NAMALWA (cell line): ENCODE data around the gene APCDD1.
A peak's percentile ranks its signal among the peaks of the same experiment; 100 is the strongest.
"Not testable (repeated sequence)": the region's sequence is repeated elsewhere in the genome, so short reads cannot be mapped to it uniquely, and the experiment has no call there.

ENCODE experiments used
- DNase-seq: peaks from one replicate; pipeline ENCODE4 v3.0.0-alpha.2; 2015; ENCODE audit warnings: low spot score

Gene APCDD1

DNA sequence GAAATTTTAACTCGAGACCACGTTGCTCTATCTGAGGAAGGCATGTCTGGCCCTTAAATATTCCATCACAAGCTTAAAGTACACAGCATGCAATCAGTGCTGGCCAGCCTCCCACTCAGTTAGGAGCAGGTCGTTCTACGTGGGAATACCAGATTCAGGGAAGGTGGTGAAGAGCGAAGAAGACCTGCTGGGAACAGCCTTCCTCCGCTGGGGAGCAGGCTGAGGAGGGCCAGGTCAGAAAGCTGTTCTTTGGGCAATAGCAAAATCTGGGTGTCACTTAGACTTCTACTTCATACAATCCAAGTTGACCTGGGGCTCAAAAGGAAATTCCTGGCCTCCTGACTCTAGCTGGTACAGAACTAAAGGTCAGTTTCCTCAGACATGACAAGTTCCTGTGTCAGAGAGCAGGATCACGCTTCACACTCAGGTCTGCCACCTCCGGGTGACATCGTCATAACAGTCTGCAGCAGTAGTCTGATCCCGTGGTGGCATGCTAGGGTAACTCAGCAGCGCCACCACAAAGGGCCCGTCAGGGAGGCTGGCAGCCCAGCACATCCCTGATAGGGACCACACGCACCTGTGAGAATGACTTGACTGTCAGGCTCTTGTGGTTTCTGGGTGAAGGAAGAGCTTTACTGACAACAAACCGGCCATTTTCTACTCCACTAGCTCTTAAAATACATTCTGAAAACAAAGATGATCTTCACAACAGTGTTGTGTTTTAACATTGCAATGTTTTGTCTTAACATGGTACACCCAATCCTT is 36.1 kb downstream of the APCDD1 start:
- DNase-seq = peak; percentile 95

GRCh38 chr18:10495936-10496335 is 41.5 kb downstream of the APCDD1 start:
- no peak for DNase-seq

DNA sequence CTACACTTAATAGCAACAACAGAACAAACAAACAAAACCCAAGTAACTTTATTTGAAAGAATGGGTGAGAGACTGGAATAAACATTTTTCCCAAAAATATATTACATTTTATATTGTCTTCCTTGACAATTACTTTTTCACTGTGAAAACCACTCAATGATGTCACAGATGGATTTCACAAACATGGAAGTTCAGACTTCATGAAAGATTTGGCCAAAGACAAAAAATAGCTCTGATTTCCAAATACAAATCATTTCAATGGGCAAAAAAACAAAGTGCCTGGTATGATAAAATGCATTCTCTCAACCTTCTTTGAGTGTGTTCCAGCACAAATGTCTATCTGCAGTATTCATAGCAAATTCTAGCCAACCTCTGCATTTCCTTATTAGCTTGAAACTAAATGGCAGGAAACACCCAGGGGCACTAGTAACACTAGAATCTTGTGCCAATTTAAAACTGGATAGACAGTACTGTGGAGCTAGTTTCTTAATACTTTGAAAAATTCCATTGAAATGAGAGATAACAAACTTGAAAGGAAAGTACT is 42.8 kb downstream of the APCDD1 start:
- DNase-seq = no peak

- no peak for DNase-seq
These were observed 44.8 kb downstream of the APCDD1 start for GRCh38 chr18:10499230-10499629.

DNA sequence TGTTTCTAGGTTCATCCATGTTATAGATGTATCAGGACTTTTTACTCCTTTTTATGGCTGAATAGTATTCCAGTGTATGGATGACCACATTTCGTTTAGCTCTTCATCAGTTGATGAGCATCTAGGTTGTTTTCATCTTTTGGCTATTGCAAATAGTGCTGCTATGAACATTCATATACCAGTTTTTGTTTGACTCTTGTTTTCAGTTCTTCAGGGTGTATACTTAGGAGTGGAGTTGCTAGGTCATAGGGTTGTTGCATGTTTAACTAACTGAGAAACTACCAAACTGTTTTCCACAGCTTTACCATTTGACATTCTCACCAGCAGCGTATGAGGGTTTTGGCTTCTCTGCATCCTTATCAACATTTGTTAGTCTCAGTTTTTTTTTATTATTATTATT is 45.6 kb downstream of the APCDD1 start:
- no peak for DNase-seq

GRCh38 chr18:10504723-10505122 is 50.3 kb downstream of the APCDD1 start:
- no peak for DNase-seq

- DNase-seq = not testable (repeated sequence)
These were observed 51.5 kb downstream of the APCDD1 start for GRCh38 chr18:10505892-10506291.

DNA sequence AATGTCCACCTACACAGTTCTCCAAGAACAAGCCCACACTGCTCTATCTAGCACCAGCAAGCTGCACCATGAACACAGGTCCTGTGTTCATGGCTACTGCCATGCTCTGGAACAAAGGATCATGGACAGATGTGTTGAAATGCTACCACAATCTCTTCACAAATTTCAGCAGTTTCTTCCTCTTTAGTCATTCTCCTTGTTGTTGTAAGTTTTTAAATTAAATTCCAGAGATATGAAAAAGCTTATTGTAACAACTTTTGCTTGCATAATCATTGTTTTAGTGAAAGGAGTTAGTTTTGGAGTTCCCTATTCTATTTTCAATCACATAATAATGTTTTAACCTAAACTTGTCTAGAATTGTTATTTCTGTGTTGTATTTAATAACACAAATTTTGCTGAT is 54.2 kb downstream of the APCDD1 start:
- DNase-seq = no peak

DNA sequence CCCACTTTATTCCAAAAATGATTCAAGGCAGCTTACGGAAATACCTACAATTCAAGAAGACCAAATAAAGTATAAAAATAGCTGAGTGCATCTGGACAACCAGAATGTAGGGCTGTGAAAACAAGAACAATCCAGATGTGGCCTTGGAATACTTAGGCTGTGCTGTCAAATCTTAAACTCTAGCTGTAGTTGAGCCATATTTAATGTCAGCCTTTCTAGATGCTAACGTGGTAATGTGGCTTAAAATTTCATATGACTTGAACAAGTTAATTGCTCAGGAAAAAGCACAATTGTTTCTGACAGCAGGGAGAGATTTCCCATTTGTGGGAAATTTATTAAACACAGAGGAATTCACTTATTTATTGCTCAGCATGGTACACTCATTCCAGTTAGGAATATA is 56.8 kb downstream of the APCDD1 start:
- no peak for DNase-seq

- DNase-seq = no peak
These were observed 59.6 kb downstream of the APCDD1 start for GRCh38 chr18:10514082-10514481.

DNA sequence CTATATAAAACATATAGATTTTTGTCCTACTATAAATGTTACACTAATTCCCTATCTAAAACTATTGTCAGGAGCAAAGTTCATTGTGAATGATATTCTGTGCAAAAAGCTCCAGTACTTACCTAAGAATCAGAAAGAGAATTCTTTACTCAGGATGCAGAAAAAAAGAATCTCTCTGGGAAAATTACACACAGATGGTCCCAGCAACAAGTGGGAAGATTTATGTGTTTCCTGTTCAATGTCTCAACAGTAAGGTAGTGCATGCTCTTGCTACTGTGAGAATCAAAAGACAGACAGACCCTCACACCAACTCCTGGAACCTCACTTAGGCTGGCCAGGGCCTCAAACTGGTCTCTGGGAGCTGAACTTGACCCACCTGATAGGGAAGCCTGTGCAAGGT is 60.2 kb downstream of the APCDD1 start:
- DNase-seq = no peak

DNA sequence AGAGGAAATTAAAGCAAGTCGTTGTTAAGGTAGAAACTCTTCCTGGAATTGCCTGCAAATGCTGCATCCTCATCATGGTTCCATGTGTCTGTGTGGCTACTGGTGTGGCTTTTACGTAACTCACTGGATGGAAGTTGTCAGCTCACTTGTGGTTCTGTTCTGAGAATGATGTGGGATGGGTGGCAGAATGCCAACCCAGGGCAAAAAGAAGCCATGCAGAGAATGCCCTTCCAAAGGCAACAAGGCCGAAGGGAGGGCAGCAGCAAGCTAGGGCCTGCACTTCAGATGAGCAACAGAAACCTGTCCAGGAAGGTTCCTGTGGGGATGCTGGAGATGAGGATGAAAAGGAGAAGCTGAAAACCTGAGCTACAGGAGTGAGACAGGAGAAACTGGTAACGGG is 61.0 kb downstream of the APCDD1 start:
- no peak for DNase-seq

GRCh38 chr18:10516078-10516477 is 61.6 kb downstream of the APCDD1 start:
- no peak for DNase-seq

- DNase-seq = no peak
These were observed 64.3 kb downstream of the APCDD1 start for GRCh38 chr18:10518595-10519255.

DNA sequence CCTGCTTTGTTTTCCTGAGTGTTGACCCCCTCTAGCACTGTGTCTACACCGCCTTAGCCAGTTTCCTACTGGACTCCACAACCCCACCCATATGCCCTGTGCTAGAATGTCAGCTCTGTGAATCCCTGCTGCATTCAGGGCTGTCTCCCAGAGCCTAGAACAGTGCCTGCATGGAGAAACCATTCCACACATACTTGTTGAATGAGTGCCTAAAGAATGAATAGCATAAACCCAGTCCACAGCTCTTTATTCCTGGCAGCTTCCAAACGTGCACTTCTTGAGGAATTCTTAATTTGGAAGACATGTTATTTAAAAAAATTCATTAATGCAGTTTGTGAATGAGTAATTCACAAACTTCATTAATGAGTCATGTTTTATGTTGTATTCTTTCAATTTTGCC is 64.9 kb downstream of the APCDD1 start:
- DNase-seq = no peak

- DNase-seq = peak; percentile 90
These were observed 65.8 kb downstream of the APCDD1 start for GRCh38 chr18:10519999-10520935.

GRCh38 chr18:10521566-10521965 is 67.1 kb downstream of the APCDD1 start:
- no peak for DNase-seq

DNA sequence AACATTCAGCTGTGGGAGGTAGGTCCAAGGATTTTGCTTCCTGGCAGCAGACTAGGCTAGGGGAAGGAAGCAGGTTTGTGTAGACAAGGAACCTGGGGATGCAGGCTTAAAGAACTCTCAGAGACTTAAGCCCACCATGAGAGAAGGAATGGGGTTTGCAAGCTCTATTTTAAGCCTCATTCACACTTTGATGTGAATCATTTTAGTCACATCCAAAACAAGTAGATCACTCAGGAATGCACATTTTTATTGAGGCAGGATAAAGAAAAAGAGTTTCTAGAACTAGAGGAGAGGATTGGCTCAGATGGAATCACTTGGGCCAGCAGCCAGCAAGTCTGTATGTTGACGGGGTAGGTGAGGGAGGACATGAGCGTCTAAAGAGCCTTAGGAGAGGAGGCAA is 68.1 kb downstream of the APCDD1 start:
- DNase-seq = no peak

GRCh38 chr18:10523544-10523943 is 69.1 kb downstream of the APCDD1 start:
- no peak for DNase-seq

- DNase-seq = peak; percentile 31
These were observed 70.3 kb downstream of the APCDD1 start for GRCh38 chr18:10524507-10525370.

DNA sequence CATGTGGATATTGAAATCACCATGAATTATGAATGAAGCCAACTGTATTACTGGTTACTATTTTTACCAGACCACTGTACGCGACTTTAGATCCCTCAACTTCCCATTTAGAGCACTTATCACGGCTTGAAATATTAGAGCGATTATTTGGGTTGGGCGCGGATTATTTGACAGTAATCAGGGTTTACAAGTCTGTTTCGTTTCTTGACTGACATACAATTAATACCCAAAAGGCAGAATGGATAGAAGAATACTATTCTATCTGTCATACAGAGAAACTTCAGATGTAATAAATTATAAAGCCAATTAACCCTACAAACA is 70.9 kb downstream of the APCDD1 start:
- no peak for DNase-seq
